ENCODE measurements around the gene KLK7. TPM values are rescaled to one million over a fixed set of nuclear protein-coding genes. Genes with fewer than 3 reads are reported as not detected.
A peak's percentile ranks its signal among the peaks of the same experiment; 100 is the strongest.

Gene KLK7
- total and polyA plus RNA-seq, 10 of the 15 experiments (the other 5 are each of a cell fraction or from before 2014, with no cell fraction given) = not detected

DNA sequence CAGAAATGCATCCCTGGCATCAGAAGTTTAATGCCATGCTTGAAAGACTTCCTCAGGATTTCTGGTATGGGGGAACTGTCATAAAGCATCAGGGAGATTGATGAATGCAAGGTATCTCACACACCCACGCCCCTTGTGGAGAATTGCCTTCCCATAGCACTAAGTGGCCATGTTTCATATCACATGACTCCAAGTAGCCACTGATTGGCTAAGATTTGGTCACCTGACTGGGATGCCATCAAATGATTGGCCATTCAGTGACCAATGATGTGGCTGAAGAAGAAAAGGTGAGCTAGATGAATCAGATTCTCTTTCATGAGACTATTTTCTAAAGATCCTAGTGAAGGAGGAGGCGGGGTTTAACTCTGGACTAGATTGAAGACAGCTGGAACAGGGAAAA, 10.4 kb upstream of the KLK7 start:
- CTCF ChIA-PET = interaction anchor here (0.6 kb wide), 1 partner anchor 22 kb away, joined by 3 read pairs; no protein-coding TSS in a partner anchor
- no peaks in the 10 kb centered on the region for H4K20me1 ChIP-seq (ENCODE audit: control insufficient read depth, insufficient read depth)
- H3K36me3 ChIP-seq (ENCODE audit: control insufficient read depth in 2 of 2, insufficient read depth in 2 of 2, low read length in 1 of 2) = no peaks in the 10 kb centered on the region
- intact Hi-C loops (cut with micrococcal nuclease; ENCODE audit: unreplicated experiment) = no loop called here
- DNase-seq (ENCODE audit: low read depth, low spot score) (peak; percentile 2), ATAC-seq (no peak), FAIRE-seq (no peak)
- no peak overlapping the region for H3K4me3 ChIP-seq
- no TSS peak for BruUV-seq (replicated peaks)
- WGBS (ENCODE audit: insufficient coverage, insufficient replicate concordance, low lambda C conversion rate, missing lambda C conversion rate) = 3% methylated on average over 2 of the region's 2 CpGs
- H3K27ac ChIP-seq (ENCODE audit: control insufficient read depth, insufficient read depth) = no peak overlapping the region
- no peak overlapping the region for H3K9ac ChIP-seq (ENCODE audit: control insufficient read depth, insufficient read depth, low read length)
- in situ Hi-C loops (cut with MboI) = no loop called here
- TF ChIP-seq RAD51 (IDR thresholded peaks at IDR 0.05) (peak; percentile 40; the same call in 1 of the 2 replicates), JUND (IDR thresholded peaks at IDR 0.05; ENCODE audit: low read depth, low read length) (no peak), USF1 (IDR thresholded peaks at IDR 0.05; ENCODE audit: borderline replicate concordance, extremely low read length, insufficient read depth, low read depth, low read length) (peak; percentile 46), STAT3 (IDR thresholded peaks at IDR 0.05; ENCODE audit: low read depth, low read length) (no peak), ZBED1 (IDR thresholded peaks at IDR 0.05; ENCODE audit: borderline replicate concordance) (no peak), YY1 (IDR thresholded peaks at IDR 0.05; ENCODE audit: low read depth, low read length) (peak; percentile 68; the same call in 1 of the 2 replicates), ZNF217 (IDR thresholded peaks at IDR 0.05) (no peak), NFYB (IDR thresholded peaks at IDR 0.05; ENCODE audit: insufficient read depth, low read depth, low read length) (peak; percentile 52; the same call in 1 of the 2 replicates)
- RAD21 ChIA-PET (ENCODE audit: unreplicated experiment) = no interaction called here
- H3K27me3 ChIP-seq (replicated peaks in 1 of 2; ENCODE audit: control insufficient read depth in 2 of 2, insufficient read depth in 2 of 2, low read length in 1 of 2) = no peaks in the 10 kb centered on the region; a peak in 2 of 4 replicates
- no peak overlapping the region for H3K4me2 ChIP-seq (ENCODE audit: control insufficient read depth, insufficient read depth)
- POLR2A ChIA-PET = no interaction called here
- H3K4me1 ChIP-seq (ENCODE audit: control insufficient read depth, insufficient read depth, low read length) = no peaks in the 10 kb centered on the region
- SMC1A ChIA-PET (ENCODE audit: uncharacterized antibody, unreplicated experiment) = no interaction called here
- H3K79me2 ChIP-seq (ENCODE audit: control insufficient read depth, insufficient read depth, low read length) = no peaks in the 10 kb centered on the region
- H2AFZ ChIP-seq (ENCODE audit: control insufficient read depth, low read depth, low read length) = no peak overlapping the region
- H3K9me3 ChIP-seq (replicated peaks; ENCODE audit: control insufficient read depth, insufficient read depth, low read length) = peaks cover 2% of the 10 kb centered on the region; the same call in 1 of the 3 replicates
